Measurements from ENCODE around the gene CCBE1.
"Not testable (repeated sequence)": the region's sequence is repeated elsewhere in the genome, so short reads cannot be mapped to it uniquely, and the experiment has no call there.

The CCBE1 gene

DNA sequence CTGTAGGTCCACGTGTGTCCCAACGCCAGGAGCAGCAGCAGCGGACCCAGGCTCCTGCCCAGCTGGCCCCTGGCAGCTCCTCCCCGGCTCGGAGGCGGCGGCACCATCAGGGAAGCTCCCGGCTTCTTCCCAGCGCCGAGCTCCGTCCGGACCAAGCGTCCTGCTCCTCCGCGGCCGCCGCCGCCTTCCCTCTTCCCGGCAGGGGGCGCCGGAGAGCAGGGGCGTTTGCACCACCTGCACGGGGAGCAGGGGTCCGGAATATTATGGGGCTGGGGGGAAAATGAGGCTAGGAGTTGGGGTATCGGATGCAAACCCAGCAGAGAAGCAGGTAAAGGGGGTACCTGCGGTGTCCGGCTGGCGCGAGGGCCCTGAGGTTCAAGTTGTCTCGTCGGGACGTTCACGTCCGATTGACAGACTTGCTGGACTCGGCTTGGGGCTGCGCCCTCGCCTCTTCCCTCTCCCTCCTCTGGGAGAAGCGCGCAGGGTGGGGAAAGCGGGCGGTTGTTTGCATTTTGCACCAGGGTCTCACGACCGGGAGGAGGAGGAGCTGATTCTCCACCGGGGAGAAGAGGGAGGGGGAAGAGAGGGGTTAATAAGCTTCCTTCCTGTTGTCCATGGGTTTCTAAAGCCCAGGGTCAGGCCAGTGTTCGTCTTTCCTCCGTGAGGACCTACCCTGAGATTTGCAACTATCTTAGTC is at the start of gene CCBE1:
Gene CCBE1 (minus strand): TSS at position 188 of the 697 bp plus-strand sequence.
- no peak for DNase-seq (ENCODE audit: low read depth)

DNA sequence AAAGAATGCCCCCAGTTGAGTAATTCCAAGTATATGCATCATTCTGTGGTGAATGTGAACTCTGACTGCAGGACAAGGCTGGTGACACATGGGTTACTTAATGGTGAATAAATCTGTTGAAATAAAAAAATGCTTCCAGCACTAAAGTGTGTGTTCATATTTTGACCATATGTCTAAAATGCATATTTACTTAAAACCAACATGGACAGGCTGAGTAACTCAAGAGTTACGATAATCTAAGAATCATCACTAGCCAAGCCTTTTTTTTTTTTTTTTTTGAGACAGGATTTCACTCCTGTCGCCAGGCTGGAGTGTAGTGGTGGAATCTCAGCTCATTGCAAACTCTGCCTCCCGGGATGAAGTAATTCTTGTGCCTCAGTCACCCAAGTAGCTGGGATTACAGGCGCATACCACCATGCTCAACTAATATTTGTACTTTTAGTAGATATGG is 47.1 kb upstream of the CCBE1 start:
- no peak for DNase-seq (ENCODE audit: low read depth)

DNA sequence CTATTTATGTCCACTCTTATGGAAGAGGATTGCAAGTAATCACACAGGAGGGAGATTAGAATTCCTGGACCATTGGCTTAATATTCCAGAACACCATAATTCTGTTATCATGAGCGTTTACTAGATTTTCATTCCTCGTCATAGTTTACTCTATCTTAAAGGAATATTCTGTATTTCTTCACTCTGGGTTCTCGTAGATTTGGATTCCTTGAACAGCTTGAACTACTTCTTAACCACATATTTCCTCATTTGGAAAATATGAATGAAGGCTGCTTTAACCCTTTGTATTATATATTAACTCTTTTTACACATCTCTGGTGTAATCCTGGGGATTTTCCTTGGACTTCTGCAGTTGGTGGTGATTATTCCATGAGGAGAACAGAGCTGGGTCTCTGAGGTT is 46.3 kb upstream of the CCBE1 start:
- no peak for DNase-seq (ENCODE audit: low read depth)

DNA sequence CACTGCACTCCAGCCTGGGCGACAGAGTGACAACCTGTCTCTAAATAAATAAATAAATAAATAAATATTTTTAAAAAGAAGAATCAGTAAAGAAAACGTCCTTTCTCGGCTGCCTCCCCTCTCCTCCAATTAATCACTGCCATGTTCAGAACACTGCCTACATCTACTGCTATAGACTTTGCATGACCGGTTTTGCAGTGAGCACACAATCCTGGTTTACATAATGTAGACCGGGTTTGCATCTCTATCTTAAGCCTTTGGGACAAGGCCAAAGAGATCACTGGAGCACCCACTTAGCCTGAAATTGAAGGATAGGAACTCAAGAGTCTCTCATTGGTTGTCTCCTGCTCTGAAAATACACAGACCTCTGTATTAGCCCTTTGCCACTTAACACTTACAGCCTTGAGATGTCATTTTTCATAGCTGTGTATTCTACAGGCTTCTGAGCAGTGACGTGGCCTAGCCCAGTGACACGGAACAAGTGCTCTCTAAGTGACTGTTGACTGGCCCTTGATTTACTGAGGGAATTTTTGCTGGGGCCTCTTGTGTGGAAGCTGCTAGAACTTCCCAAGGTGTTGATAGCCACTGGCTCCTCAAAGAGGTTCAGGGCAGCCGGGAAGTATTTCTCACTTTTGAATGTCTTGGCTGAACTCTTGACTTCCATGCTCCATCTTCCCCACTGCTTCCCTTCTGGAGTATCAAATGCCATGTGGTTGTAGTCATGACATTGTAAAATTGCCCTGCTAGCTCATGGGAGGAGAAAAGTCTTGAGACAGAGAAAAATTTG is 45.3 kb upstream of the CCBE1 start:
- DNase-seq (ENCODE audit: low read depth): no peak

DNA sequence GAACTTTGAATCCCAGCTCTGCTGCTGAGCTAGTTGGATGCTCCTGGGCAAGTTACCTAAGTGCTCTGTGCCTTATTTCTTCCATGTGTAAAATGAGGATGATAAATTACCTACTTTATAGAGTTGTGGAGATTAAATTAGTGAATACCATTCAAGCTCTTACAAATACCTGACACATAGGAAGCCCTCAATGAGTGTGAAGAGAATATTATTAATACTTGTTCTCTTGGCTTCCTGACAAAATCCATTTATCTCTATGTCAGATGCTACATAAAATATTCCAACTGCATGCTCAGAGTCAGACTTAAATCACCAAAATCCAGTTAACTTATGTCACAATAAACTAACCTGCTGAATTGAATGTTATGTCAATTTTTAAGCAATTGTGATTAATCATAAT is 42.9 kb upstream of the CCBE1 start:
- no peak for DNase-seq (ENCODE audit: low read depth)

DNA sequence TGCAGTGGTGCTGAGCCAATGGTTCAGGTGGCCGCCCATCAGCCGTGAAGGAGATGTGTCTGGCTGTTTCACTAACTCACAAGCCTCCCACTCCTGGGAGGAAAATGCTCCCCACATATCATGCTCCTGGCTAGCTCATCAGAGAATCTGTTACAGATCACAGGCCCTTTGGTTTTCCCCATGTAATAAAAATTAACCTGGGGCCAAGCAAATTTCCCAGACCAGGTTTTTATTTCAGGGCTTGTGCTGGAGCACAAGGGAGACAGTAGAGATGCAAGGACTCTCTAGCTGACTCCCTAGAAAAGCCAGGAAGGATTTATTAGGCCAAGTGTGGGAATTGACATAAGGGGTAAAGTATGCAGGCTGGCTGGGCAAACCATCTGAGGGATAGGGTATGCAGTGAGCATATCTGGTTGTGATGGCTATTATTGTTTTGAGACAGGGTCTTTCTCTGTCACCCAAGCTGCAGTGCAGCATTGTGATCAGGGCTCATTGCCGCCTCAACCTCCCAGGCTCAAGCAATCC is 40.6 kb upstream of the CCBE1 start:
- no peak for DNase-seq (ENCODE audit: low read depth)

DNA sequence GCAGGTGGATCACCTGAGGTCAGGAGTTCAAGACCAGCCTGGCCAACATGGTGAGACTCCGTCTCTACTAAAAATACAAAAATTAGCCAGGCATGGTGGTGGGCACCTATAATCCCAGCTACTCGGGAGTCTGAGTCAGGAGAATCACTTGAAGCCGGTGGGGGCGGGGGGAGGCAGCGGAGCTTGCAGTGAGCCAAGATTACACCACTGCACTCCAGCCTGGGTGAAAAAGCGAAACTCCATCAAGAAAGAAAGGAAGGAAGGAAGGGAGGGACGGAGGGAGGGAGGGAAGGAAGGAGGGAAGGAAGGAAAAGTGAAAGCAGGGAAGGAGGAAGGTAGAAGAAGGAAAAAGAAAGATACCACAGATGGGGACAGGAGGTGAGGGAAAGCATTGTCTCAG is 40.1 kb upstream of the CCBE1 start:
- not testable (repeated sequence) for DNase-seq (ENCODE audit: low read depth)

DNA sequence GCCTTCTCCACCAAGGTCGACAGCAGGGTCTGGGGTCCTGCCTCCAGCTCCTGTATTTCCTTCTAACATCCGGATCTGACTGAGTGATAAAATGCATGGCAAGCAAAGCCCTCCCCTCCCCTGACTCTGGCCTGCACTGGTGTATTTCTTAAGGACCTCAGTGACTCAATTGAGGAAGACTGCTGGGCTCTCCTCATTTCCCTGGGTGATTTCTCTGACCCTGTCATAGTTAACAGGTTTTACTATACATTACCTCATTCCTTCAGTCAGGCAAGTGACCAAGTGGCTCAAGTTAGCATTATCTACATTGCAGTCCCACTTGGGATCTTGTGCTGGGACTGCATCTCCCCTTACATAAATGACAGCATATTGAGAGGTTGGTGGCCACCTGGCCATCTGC is 38.8 kb upstream of the CCBE1 start:
- DNase-seq (ENCODE audit: low read depth): no peak

DNA sequence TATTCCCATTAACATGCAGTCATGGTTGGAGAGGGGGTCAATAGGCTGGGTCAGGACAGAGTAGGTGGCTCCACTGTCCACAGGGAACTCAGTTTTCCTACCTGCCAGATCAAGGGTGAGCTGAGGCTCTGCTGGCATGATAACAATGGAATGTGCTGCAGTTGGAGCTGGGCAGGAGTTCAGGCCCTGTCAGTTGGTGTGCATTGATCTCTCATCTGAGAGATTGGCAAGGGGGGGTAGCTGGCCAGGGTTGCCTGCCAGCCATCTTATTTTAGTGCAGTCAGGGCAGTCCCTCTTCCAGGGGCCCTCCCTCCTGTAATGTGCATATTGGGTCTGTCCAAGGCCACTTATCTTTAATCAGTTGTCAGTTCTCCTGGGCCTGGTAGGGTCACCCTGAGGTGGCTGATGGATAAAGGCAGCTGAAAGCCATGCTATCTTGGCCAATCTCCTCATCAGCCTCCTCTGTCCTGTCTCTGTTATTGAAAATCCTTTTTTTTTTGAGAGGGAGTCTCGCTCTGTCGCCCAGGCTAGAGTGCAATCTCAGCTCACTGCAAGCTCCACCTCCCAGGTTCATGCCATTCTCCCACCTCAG is 38.1 kb upstream of the CCBE1 start:
- no peak for DNase-seq (ENCODE audit: low read depth)

DNA sequence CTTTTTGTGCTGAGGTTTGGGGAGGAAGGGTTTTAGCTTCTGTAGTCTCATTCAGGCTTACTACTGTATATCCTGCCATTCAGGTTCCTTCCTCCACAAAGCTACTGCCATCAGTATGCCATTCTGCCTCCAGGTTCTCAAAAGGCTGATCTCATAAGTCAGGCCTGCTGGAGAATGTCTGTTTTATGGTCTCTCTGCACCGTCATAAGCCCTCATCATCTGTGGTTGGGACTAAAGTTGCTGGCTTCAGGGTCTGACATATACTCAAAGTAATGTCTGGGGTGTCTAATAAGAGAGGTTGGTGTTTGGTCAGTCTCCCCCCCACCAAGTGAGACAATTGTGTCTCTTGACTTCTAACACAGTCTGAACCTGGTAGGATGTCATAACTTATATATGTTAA is 36.2 kb upstream of the CCBE1 start:
- DNase-seq (ENCODE audit: low read depth): no peak

DNA sequence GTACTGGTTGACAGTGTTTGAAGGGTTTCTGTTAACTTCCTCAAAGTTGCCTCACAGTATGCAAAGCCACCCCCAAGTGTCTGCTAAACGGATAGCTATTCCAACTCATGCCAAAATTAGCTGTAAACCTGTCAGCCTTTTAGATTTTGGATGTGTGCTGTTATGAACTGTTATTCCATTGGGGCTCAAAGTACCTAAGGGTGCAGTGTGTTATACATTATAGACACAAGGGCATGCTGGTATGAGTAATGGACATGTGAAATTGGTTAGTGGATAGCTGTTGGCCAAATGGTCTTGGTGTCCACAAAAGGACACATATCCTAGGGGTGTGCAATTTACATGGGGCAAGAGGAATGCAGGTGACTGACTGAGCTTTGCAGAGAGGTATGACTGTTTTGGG is 33.7 kb upstream of the CCBE1 start:
- no peak for DNase-seq (ENCODE audit: low read depth)

DNA sequence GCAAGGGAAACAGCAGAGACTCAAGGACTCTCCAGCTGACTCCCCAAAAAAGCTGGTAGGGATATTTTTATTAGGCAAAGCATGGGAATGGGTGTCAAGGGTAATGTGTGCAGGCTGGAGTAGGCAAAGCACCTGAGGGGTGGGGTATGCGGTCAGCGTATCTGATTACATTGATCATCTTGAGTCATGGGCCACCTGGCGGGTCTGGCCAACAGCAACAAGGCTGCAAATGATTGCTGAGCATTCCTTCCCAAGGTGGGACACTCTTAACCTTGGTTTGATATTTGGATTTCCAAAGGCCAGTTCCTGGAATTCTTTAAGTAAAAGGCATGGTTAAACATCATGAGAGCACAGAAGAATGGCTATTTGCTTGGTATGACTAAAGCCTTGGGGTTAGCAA is 32.6 kb upstream of the CCBE1 start:
- no peak for DNase-seq (ENCODE audit: low read depth)

DNA sequence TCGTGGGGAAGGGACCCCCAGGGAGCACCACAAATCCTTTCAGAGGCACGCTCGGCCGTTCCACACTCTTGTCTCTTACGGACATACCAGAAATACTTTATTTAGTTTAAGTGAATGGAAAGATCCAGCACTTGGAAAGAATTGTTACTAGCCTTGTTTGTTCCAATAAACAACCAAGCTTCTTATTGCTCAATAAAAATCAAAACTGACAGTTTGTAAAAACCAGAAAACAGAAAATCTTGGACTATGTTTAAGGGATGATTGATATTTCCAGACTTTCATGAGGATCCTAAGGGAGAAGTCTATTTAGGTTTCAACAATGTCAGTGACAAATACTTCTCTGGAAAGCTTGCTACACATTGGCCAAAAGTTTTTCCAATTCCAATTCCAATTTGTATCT is 31.6 kb upstream of the CCBE1 start:
- no peak for DNase-seq (ENCODE audit: low read depth)

DNA sequence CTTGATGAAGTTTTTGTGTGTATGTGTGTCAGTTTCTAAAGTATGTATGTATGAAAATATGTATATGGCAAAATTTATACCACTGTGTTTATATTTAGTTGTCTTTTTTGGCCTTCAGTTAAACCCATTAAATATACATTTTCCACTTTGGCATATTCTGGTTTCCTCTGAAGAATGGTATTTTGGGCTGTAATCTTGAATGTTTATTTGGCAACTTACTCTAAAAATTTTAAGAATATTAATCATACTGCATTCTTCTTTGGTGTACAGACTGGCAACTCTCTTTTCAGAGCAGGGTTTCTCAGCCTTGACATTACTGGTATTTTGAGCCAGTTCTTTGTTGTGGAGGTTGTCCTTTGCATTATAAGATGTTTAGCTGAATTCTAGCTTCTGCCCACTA is 27.9 kb upstream of the CCBE1 start:
- DNase-seq (ENCODE audit: low read depth): no peak

DNA sequence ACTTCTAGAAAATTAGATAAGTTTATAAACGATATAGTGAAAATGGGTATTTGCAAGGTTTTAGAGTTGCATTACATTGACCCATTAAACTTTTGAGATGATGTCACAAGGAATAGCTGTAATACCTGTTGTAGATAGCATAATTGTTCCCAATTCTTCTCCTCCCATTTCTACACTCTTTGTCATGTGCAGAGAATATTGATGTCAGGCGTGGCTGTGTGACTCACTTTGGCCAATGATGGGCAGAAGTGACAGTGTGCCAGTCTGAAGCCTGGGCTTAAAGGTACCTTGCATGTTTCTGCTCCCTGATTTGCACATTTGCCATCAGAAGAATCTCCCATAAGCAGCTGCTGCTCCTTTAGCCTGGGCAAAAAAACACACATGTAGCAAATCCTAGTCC is 26.9 kb upstream of the CCBE1 start:
- no peak for DNase-seq (ENCODE audit: low read depth)

DNA sequence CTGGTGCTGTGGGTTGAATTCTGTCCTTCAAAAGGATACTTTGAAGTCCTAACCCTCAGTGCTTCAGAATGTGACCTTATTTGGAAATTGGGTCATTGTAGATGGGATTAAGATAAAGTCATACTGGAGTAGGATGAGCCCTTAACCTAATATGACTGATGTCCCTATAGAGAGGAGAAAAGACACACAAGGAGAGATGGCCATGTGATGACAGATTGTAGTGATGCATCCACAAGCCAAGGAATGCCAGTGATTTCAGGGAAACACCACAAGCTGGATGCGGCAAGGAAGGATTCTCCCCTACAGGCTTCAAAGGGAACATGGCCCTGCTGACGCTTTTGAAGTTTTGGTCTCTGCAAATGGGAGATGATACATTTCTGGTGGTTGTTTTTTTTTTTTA is 24.7 kb upstream of the CCBE1 start:
- no peak for DNase-seq (ENCODE audit: low read depth)

DNA sequence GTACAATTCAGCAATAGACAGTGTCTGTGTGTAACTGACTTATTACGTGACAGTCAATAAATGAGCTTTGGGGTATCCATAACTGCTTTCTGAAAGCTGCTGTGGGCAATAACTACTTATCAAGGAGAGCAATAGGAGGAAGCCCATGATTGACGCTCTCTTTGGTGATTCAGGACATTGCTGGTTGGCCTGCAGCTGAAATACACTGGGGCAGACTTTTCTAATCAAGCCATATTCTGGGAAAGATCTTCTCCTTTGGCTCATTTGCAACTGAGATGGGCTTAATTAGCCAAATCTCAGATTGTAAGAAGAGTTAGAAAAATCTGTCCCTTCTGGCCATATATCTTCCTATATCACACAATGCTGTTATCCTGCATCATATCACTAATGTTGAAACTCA is 24.0 kb upstream of the CCBE1 start:
- DNase-seq (ENCODE audit: low read depth): no peak

DNA sequence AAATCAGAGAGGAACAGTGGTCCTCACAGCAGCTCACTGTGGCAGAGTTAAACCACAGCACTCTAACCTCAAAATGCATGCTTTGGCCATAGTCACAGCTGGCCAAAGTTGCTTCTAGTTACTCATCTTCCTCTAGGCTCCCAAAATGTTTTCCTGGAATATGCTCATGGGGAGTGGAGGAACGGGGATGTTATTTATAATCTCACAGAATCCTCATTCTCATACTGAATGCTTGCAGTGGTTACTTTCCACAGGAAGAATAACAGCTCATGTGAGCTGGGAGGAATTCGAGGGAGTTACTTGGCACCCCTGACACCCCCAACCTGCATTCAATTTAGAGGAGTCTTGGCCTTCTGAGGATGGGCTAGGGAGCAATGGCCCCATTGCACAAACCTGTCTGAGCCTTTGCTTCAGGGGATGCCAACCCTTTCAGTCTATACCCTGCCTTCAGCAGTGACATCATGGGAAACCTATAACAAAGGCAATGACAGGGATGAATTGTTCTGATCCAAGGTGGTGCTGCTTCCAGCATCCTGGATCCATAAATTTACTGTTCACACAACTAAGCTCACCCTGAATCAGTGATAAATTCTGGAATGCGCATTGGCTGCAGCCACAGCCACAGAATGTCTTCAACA is 22.4 kb upstream of the CCBE1 start:
- DNase-seq (ENCODE audit: low read depth): no peak

DNA sequence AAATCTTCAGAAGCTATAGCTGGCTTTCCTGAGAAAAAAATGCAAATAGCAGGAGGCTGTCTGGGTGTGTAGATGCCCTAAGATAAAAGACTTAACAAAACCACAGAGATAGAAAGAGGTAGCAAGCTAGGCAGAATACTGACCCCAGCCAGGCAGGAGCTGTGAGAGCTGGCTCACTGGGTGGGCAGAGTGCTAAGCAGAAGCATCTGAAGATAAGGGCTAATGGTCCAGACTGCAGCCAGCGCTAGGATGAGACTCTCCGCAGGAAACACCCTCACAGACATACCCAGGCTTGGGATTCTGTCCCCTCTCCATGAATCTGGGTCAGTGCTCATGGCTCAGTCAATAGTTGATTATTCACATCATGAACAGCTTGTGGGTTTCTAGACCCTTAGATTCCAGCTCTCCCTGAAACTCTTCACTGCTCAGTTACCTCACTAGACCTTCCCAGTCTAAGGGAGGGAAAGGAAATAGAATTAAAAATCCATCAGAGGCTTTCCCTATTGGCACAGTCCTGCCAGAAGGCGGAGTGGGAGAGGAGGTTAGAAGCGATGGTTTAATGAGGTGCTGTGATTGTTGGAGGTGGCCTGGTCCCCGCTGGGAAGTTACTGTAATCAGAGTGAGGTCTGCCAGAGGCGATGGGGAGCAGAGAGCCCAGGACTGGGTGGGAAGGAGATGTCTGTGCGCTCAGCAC is 21.4 kb upstream of the CCBE1 start:
- no peak for DNase-seq (ENCODE audit: low read depth)

DNA sequence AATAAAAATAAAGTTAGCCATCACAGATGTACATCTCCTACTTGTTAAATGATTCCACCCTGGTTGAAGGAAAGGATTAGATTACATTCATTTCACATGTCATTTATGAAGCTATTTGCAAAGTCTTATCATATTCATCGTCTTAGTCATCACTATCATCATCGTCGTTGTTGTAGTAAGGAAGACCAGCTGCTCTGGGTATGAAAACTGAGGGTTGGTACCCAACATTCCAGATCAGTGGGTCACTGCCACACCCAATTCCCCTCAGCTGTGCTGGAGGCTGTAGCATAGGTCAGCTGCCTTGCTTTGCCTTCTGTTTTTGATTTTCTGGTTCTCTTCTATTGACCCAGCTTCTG is 20.9 kb upstream of the CCBE1 start:
- DNase-seq (ENCODE audit: low read depth): no peak

DNA sequence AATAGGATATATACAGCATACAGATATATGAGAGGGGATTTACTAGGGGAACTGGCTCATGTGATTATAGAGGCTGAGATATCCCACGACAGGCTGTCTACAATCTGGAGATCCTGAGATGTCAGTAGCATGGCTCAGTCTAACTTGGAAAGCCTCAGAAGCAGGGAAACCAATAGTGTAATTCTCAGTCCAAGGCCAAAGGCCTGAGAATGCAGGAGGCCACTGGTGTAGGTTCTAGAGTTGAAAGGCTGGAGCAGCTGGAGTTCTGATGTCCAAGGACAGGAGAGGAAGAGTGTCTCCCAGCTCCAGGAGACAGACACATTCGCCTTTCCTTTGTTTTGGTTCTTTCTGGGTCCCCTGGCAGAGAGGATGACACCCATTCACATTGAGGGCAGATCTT is 20.1 kb upstream of the CCBE1 start:
- no peak for DNase-seq (ENCODE audit: low read depth)

DNA sequence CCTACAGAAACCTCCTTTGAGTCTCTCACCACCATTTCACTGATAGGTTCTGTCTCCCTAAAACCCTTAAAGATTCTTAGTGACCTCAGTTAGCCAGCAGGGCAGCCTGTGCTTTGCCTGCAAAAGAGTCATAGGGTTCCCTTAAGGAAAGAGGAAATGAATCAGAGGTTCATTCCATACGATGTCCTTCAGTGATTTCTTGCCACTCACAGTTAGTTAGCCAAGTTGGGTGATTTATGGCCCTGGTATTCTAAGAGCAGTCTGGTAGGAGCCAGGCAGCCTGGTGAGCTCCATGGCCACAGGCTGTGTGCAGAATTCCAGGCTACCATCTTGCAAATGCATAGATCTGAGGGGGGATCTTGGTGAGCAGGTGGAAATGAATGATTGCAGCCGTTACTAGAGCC is 18.7 kb upstream of the CCBE1 start:
- DNase-seq (ENCODE audit: low read depth): no peak

Data from CMK (cell line).